HepG2 (cell line): ENCODE measurements around the gene NPPB. TPM values are rescaled to one million over a fixed set of nuclear protein-coding genes. Genes with fewer than 3 reads are reported as not detected.

Source experiments
- AHR ChIP-seq: IDR thresholded peaks from 2 replicates; pipeline ENCODE4 v1.6.1; 2018; ENCODE audit warnings: missing genetic modification reagents, missing compliant biosample characterization
- AKNA ChIP-seq: sonication (generic); formaldehyde crosslinking; IDR thresholded peaks from 2 replicates; pipeline ENCODE4 v1.4.0; 2020; ENCODE audit warnings: missing genetic modification reagents, borderline replicate concordance
- CBX5 ChIP-seq: sonication (generic); formaldehyde crosslinking; IDR thresholded peaks from 2 replicates; pipeline ENCODE4 v1.4.0; 2020; ENCODE audit warnings: missing genetic modification reagents, borderline replicate concordance
- GABPA ChIP-seq, 2 experiments: IDR thresholded peaks; 2 replicates each; pipeline ENCODE4 v1.6.1; 2011 to 2016; ENCODE audit warnings: low read depth in 2 of 2, low read length in 1 of 2, missing biosample characterization in 1 of 2, missing genetic modification characterization in 1 of 2
- KLF9 ChIP-seq: IDR thresholded peaks from 2 replicates; pipeline ENCODE4 v1.6.1; 2016; ENCODE audit warnings: low read depth
- MAF1 ChIP-seq: sonication (generic); formaldehyde crosslinking; IDR thresholded peaks from 2 replicates; pipeline ENCODE4 v1.5.0; 2020; ENCODE audit warnings: missing genetic modification reagents, borderline replicate concordance
- PBX2 ChIP-seq: IDR thresholded peaks from 2 replicates; pipeline ENCODE4 v1.6.1; 2016; ENCODE audit warnings: control low read depth
- POLR2A ChIP-seq, 2 experiments: IDR thresholded peaks; 2 replicates each; pipeline ENCODE4 v1.6.1; 2011; ENCODE audit warnings: low read depth in 2 of 2, low read length in 2 of 2, mild to moderate bottlenecking in 1 of 2, moderate library complexity in 1 of 2; ENCODE audit not compliant: insufficient read depth in 1 of 2
- RFXANK ChIP-seq: IDR thresholded peaks from 2 replicates; pipeline ENCODE4 v1.6.1; 2016
- SMAD3 ChIP-seq: sonication (generic); formaldehyde crosslinking; IDR thresholded peaks from 2 replicates; pipeline ENCODE4 v1.4.0; 2020; ENCODE audit warnings: missing genetic modification reagents
- SOX13 ChIP-seq, 3 experiments: fragments of 450-650 bp in 1 of 3; sonication (generic) in 1 of 3; formaldehyde crosslinking in 1 of 3; IDR thresholded peaks in 2 of 3; conservative IDR thresholded peaks in 1 of 3; 2 replicates each; pipeline versions ENCODE4 v1.5.0 to v1.6.1; 2016 to 2020; ENCODE audit warnings: antibody characterized with exemption in 1 of 3, mild to moderate bottlenecking in 1 of 3, missing compliant biosample characterization in 1 of 3, missing genetic modification reagents in 1 of 3, moderate library complexity in 1 of 3
- ZFP91 ChIP-seq: sonication (generic); formaldehyde crosslinking; IDR thresholded peaks from 2 replicates; pipeline ENCODE4 v1.9.0; 2022; ENCODE audit warnings: missing genetic modification reagents, mild to moderate bottlenecking, borderline replicate concordance
- ZNF274 ChIP-seq: sonication (generic); formaldehyde crosslinking; IDR thresholded peaks from 2 replicates; pipeline ENCODE4 v1.5.1; 2020; ENCODE audit warnings: mild to moderate bottlenecking, missing genetic modification reagents
- ZNF282 ChIP-seq: fragments of 450-650 bp; IDR thresholded peaks from 2 replicates; pipeline ENCODE4 v1.6.1; 2018; ENCODE audit not compliant: partially characterized antibody
- ZNF598 ChIP-seq: sonication (generic); formaldehyde crosslinking; IDR thresholded peaks from 2 replicates; pipeline ENCODE4 v1.5.1; 2020; ENCODE audit warnings: mild to moderate bottlenecking, missing genetic modification reagents, borderline replicate concordance
- ZNF644 ChIP-seq: IDR thresholded peaks from 2 replicates; pipeline ENCODE4 v1.6.1; 2016; ENCODE audit warnings: low read depth
- ZNF784 ChIP-seq: sonication (generic); formaldehyde crosslinking; IDR thresholded peaks from 2 replicates; pipeline ENCODE4 v1.5.1; 2020; ENCODE audit warnings: missing genetic modification reagents, mild to moderate bottlenecking, borderline replicate concordance
- ZSCAN25 ChIP-seq: sonication (generic); formaldehyde crosslinking; IDR thresholded peaks from 2 replicates; pipeline ENCODE4 v1.8.0; 2022; ENCODE audit warnings: mild to moderate bottlenecking, missing genetic modification reagents
- ZSCAN5A ChIP-seq: sonication (generic); formaldehyde crosslinking; IDR thresholded peaks from 2 replicates; pipeline ENCODE4 v1.8.0; 2022; ENCODE audit warnings: mild to moderate bottlenecking, missing genetic modification reagents, borderline replicate concordance
- polyA plus RNA-seq, 8 experiments: library from polyadenylated mRNA; depleted of rRNA in 3 of 8; stranded (reverse) in 7 of 8; unstranded in 1 of 8; fragments of >200 nt; fragmentation: Illumina TruSeq in 4 of 8; extraction: Trizol in 4 of 8; gene quantifications; 2 replicates each; pipeline versions ENCODE4 v1.2.1 to v1.2.3, GENCODE V29; 2011 to 2016; ENCODE audit warnings: low read depth in 4 of 8, missing spikeins in 1 of 8, mixed read lengths in 1 of 8; ENCODE audit not compliant: insufficient read depth in 1 of 8
- total RNA-seq, 5 experiments: library from RNA; depleted of rRNA; stranded (reverse); fragments of >200 nt; fragmentation: Illumina TruSeq; extraction: Trizol; gene quantifications; 2 replicates each; pipeline ENCODE4 v1.2.3, GENCODE V29; 2016; ENCODE audit warnings: low read depth in 1 of 5

The NPPB gene
- total and polyA plus RNA-seq, 2 of the 13 experiments (the other 11 are each of a cell fraction or from before 2014, with no cell fraction given), result 1.9 TPM; not detected in 1

GRCh38 chr1:11882814-11883538 is 24.2 kb upstream of the NPPB start (continued):
- TF ChIP-seq GABPA (IDR thresholded peaks at IDR 0.05; ENCODE audit: low read depth, low read length) (no peak), GABPA (CRISPR knock-in tag; IDR thresholded peaks at IDR 0.05; ENCODE audit: low read depth) (peak; percentile 22; the same call in 1 of the 2 replicates), RFXANK (CRISPR knock-in tag) (no peak), MAF1 (CRISPR knock-in tag) (no peak), ZSCAN5A (CRISPR knock-in tag) (no peak), ZNF282 (no peak), PBX2 (no peak), ZFP91 (0 out of 2 replicates have a peak, but pooled peaks have one; percentile 13), KLF9 (CRISPR knock-in tag) (no peak), ZNF784 (CRISPR knock-in tag) (0 out of 2 replicates have a peak, but pooled peaks have one; percentile 21), ZNF644 (CRISPR knock-in tag) (no peak), ZSCAN25 (CRISPR knock-in tag) (peak; percentile 38; the same call in 1 of the 2 replicates), AKNA (CRISPR knock-in tag) (no peak), SMAD3 (CRISPR knock-in tag) (no peak), ZNF274 (CRISPR knock-in tag) (0 out of 2 replicates have a peak, but pooled peaks have one; percentile 32), POLR2A (IDR thresholded peaks at IDR 0.05; ENCODE audit: insufficient read depth in 1 of 2, low read depth in 2 of 2, low read length in 2 of 2) (no peak), CBX5 (CRISPR knock-in tag) (no peak), SOX13 (IDR thresholded peaks at IDR 0.05) (no peak), SOX13 (CRISPR knock-in tag; conservative IDR thresholded peaks at IDR 0.05 in 1 of 2, IDR thresholded peaks at IDR 0.05 in 1 of 2) (0 out of 4 replicates have a peak, but pooled peaks of 1 of the 2 experiments have one; percentile 4), AHR (no peak), ZNF598 (peak; percentile 41; the same call in 1 of the 2 replicates)
